H1 (cell line): ENCODE measurements around the gene DOK6. TPM values are rescaled to one million over a fixed set of nuclear protein-coding genes. Genes with fewer than 3 reads are reported as not detected.

Experiments used
- CTCF ChIA-PET: fragments of 300-600 bp; sonication (Branson Sonifier 250); formaldehyde crosslinking; loops from one replicate; lab custom pipeline; 2021; ENCODE audit not compliant: partially characterized antibody; lab: Charles Lee
- POLR2A ChIA-PET: fragments of 300-600 bp; sonication (Branson Sonifier 250); formaldehyde crosslinking; loops from one replicate; lab custom pipeline; 2021; ENCODE audit warnings: inconsistent platforms; ENCODE audit not compliant: partially characterized antibody; lab: Charles Lee
- DNase-seq, 2 experiments: peaks; one replicate each; pipeline versions ENCODE4 v3.0.0 to v3.0.0-alpha.2; 2010 to 2022; ENCODE audit warnings: low spot score in 2 of 2, low read depth in 1 of 2, mixed read lengths in 1 of 2
- FAIRE-seq: peaks from 2 replicates; lab custom pipeline; 2011; peaks lifted over from hg19 to GRCh38; lab: Jason Lieb, UNC
- H2AFZ ChIP-seq: 2 replicates; pipeline ENCODE4 v1.8.1; 2012; ENCODE audit warnings: low read length, inconsistent platforms
- H2AK5ac ChIP-seq: 2 replicates; pipeline ENCODE4 v1.6.1; 2013; ENCODE audit warnings: low read depth, low read length
- H2BK120ac ChIP-seq: replicated peaks from 2 replicates; pipeline ENCODE3; 2013; ENCODE audit warnings: low read depth, low read length, inconsistent platforms
- H2BK12ac ChIP-seq: 2 replicates; pipeline ENCODE4 v1.6.1; 2013; ENCODE audit warnings: low read depth, low read length
- H2BK15ac ChIP-seq: 2 replicates; pipeline ENCODE4 v1.6.1; 2013; ENCODE audit warnings: low read length
- H2BK20ac ChIP-seq: 2 replicates; pipeline ENCODE4 v1.6.1; 2013; ENCODE audit warnings: low read length
- H2BK5ac ChIP-seq: 2 replicates; pipeline ENCODE4 v1.6.1; 2013; ENCODE audit warnings: low read depth, low read length
- H3K14ac ChIP-seq: 2 replicates; pipeline ENCODE4 v1.6.1; 2013; ENCODE audit warnings: inconsistent platforms; ENCODE audit not compliant: insufficient read length
- H3K18ac ChIP-seq: 2 replicates; pipeline ENCODE4 v1.6.1; 2013; ENCODE audit warnings: low read length; ENCODE audit errors: extremely low read depth
- H3K23ac ChIP-seq: 2 replicates; pipeline ENCODE4 v1.6.1; 2013; ENCODE audit warnings: inconsistent platforms; ENCODE audit not compliant: insufficient read length
- H3K23me2 ChIP-seq: 2 replicates; pipeline ENCODE4 v1.6.1; 2013; ENCODE audit warnings: low read depth, low read length
- H3K27ac ChIP-seq: 2 replicates; pipeline ENCODE4 v1.6.1; 2011; ENCODE audit warnings: low read depth, low read length, inconsistent platforms
- H3K27me3 ChIP-seq, 4 experiments: replicated peaks in 1 of 4; 1 replicate in 1 of 4; 2 replicates in 3 of 4; pipeline versions ENCODE4 v1.6.1 to v1.8.1; 2011 to 2013; ENCODE audit warnings: low read length in 3 of 4, mild to moderate bottlenecking in 3 of 4, inconsistent platforms in 2 of 4, mixed read lengths in 2 of 4, moderate library complexity in 1 of 4; ENCODE audit not compliant: control insufficient read depth in 3 of 4, insufficient read depth in 3 of 4; ENCODE audit errors: extremely low read depth in 1 of 4
- H3K36me3 ChIP-seq, 4 experiments: 2 replicates each; pipeline versions ENCODE4 v1.6.1 to v1.8.1; 2011 to 2013; ENCODE audit warnings: mild to moderate bottlenecking in 4 of 4, low read length in 3 of 4, moderate library complexity in 2 of 4, control low read depth in 1 of 4, inconsistent platforms in 1 of 4; ENCODE audit not compliant: insufficient read depth in 4 of 4, control insufficient read depth in 2 of 4
- H3K4ac ChIP-seq: replicated peaks from 2 replicates; pipeline ENCODE3; 2013; ENCODE audit warnings: low read length, low read depth, mixed read lengths, inconsistent platforms; ENCODE audit not compliant: insufficient read length
- H3K4me1 ChIP-seq, 4 experiments: replicated peaks in 1 of 4; 1 replicate in 1 of 4; 2 replicates in 3 of 4; pipeline versions ENCODE4 v1.6.1 to v1.8.1; 2011 to 2013; ENCODE audit warnings: low read length in 3 of 4, inconsistent platforms in 2 of 4, mixed read lengths in 1 of 4; ENCODE audit not compliant: insufficient read depth in 4 of 4, control insufficient read depth in 3 of 4
- H3K4me2 ChIP-seq, 2 experiments: 2 replicates each; pipeline versions ENCODE4 v1.6.1 to v1.8.1; 2011 to 2013; ENCODE audit warnings: low read depth in 2 of 2, low read length in 2 of 2, control low read depth in 1 of 2, inconsistent platforms in 1 of 2, mild to moderate bottlenecking in 1 of 2; ENCODE audit not compliant: insufficient read depth in 1 of 2
- H3K4me3 ChIP-seq, 4 experiments: fragments of 200-600, 300-600 bp in 1 of 4; sonication (generic), shearing (Covaris generic), sonication (Bioruptor Twin) in 1 of 4; 2 replicates each; pipeline versions ENCODE4 v1.5.1 to v1.8.1; 2011 to 2016; ENCODE audit warnings: low read length in 4 of 4, low read depth in 3 of 4, control low read depth in 2 of 4, inconsistent platforms in 2 of 4, mild to moderate bottlenecking in 2 of 4, mixed read lengths in 1 of 4, moderate library complexity in 1 of 4; ENCODE audit not compliant: insufficient read depth in 2 of 4; ENCODE audit errors: extremely low read depth in 1 of 4
- H3K56ac ChIP-seq: replicated peaks from 2 replicates; pipeline ENCODE3; 2013; ENCODE audit warnings: low read depth, mild to moderate bottlenecking, mixed read lengths, low read length, inconsistent platforms; ENCODE audit not compliant: insufficient read length
- H3K79me1 ChIP-seq: 2 replicates; pipeline ENCODE4 v1.6.1; 2013; ENCODE audit warnings: low read depth, low read length, control low read depth
- H3K79me2 ChIP-seq, 2 experiments: 2 replicates each; pipeline versions ENCODE4 v1.6.1 to v1.8.1; 2012 to 2013; ENCODE audit warnings: low read length in 2 of 2, mild to moderate bottlenecking in 2 of 2, inconsistent platforms in 1 of 2; ENCODE audit not compliant: insufficient read depth in 2 of 2, control insufficient read depth in 1 of 2
- H3K9ac ChIP-seq, 4 experiments: replicated peaks in 1 of 4; 1 replicate in 1 of 4; 2 replicates in 3 of 4; pipeline versions ENCODE4 v1.6.1 to v1.8.1; 2011 to 2013; ENCODE audit warnings: low read depth in 3 of 4, low read length in 3 of 4, control low read depth in 2 of 4, mild to moderate bottlenecking in 2 of 4, moderate library complexity in 2 of 4, inconsistent platforms in 1 of 4; ENCODE audit errors: extremely low read depth in 1 of 4
- H3K9me3 ChIP-seq, 2 experiments: 2 replicates each; pipeline versions ENCODE4 v1.6.1 to v1.8.1; 2012 to 2013; ENCODE audit warnings: mild to moderate bottlenecking in 2 of 2, moderate library complexity in 2 of 2, control low read depth in 1 of 2, inconsistent platforms in 1 of 2, low read depth in 1 of 2, low read length in 1 of 2, mixed read lengths in 1 of 2; ENCODE audit not compliant: insufficient read depth in 2 of 2
- H4K20me1 ChIP-seq, 2 experiments: replicated peaks in 1 of 2; 2 replicates each; pipeline versions ENCODE3 to v1.8.1; 2011 to 2013; ENCODE audit warnings: inconsistent platforms in 2 of 2, low read length in 2 of 2, mild to moderate bottlenecking in 1 of 2; ENCODE audit not compliant: insufficient read depth in 2 of 2, control insufficient read depth in 1 of 2
- H4K5ac ChIP-seq: 2 replicates; pipeline ENCODE4 v1.6.1; 2013; ENCODE audit warnings: low read length, low read depth, mixed read lengths, inconsistent platforms; ENCODE audit not compliant: insufficient read length
- H4K8ac ChIP-seq: 2 replicates; pipeline ENCODE4 v1.8.0; 2013; ENCODE audit warnings: mild to moderate bottlenecking, moderate library complexity, low read length, inconsistent platforms; ENCODE audit not compliant: insufficient read depth; ENCODE audit errors: extremely low read depth
- H4K91ac ChIP-seq: replicated peaks from 2 replicates; pipeline ENCODE3; 2013; ENCODE audit warnings: low read length, mixed read lengths, inconsistent platforms; ENCODE audit not compliant: insufficient read length
- EGR1 ChIP-seq: IDR thresholded peaks from 2 replicates; pipeline ENCODE4 v1.6.1; 2011; ENCODE audit warnings: low read depth, low read length, borderline replicate concordance
- RAD21 ChIP-seq, 2 experiments: IDR thresholded peaks in 1 of 2; conservative IDR thresholded peaks in 1 of 2; 2 replicates each; pipeline ENCODE4 v1.6.1; 2011; ENCODE audit warnings: low read depth in 2 of 2, low read length in 2 of 2, improper control_type of control experiment in 1 of 2, inconsistent platforms in 1 of 2, mild to moderate bottlenecking in 1 of 2, moderate library complexity in 1 of 2
- TCF12 ChIP-seq: IDR thresholded peaks from 2 replicates; pipeline ENCODE4 v1.6.1; 2011; ENCODE audit warnings: low read depth, mild to moderate bottlenecking, low read length
- WGBS, 2 experiments: shearing (Covaris generic) in 1 of 2; methylation state at CpG; one replicate each; pipeline versions ENCODE4 v1.1.6 to v1.1.7; 2013 to 2015; ENCODE audit warnings: low lambda C conversion rate in 2 of 2, mixed read lengths in 2 of 2, inconsistent platforms in 1 of 2, low coverage in 1 of 2, missing lambda C conversion rate in 1 of 2; ENCODE audit not compliant: insufficient replicate concordance in 2 of 2, insufficient coverage in 1 of 2, insufficient read length in 1 of 2; ENCODE audit errors: extremely low coverage in 1 of 2, missing lambda C conversion rate in 1 of 2; 5-methylcytosine and 5-hydroxymethylcytosine counted together
- polyA plus RNA-seq, 7 experiments: library from polyadenylated mRNA; depleted of rRNA in 3 of 7; stranded (reverse) in 5 of 7; unstranded in 2 of 7; fragments of >200 nt in 5 of 7; fragments of 200-250 nt in 2 of 7; gene quantifications; 1 replicate in 5 of 7; 2 replicates in 1 of 7; 4 replicates in 1 of 7; pipeline versions ENCODE4 v1.2.1 to v1.2.3, GENCODE V29; 2011 to 2013; ENCODE audit warnings: missing spikeins in 2 of 7, mixed read lengths in 2 of 7
- total RNA-seq: library from RNA; stranded (reverse); fragmentation: NEBNext Ultra II Directional; extraction: Animal tissue kit (Norgen Biotek cat#: 25700); gene quantifications from 2 replicates; pipeline ENCODE4 v1.2.1, GENCODE V29; 2021

DOK6 gene
- total and polyA plus RNA-seq, 2 of the 8 experiments (the other 6 are each of a cell fraction or from before 2014, with no cell fraction given): 0.33 to 0.50 TPM

DNA sequence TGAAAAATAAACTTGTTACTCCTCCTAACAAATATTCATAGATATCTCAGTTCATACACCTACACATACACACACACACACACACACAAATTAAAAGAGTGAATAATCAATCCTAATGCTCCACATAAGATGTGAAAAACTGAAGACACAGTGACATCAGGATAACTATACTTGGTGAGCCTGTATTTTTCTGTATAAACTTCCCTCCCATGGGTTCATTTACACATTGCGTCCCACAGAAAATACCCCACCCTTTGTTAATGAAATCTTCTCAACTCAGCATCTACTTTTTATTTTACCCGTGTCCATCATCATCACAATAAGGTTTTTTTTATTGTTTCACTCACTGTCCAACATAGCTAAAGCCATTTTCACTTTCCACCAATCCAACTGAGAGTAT lies 486.6 kb downstream of the DOK6 start:
- Histone ChIP-seq H2BK5ac (no peak overlapping the region), H3K9me3 (no peaks in the 10 kb centered on the region), H2BK120ac (no peak overlapping the region), H2BK20ac (no peak overlapping the region), H2BK12ac (no peak overlapping the region), H3K56ac (no peak overlapping the region), H4K8ac (no peak overlapping the region), H3K27me3 (no peaks in the 10 kb centered on the region), H3K23ac (no peak overlapping the region), H3K18ac (no peak overlapping the region), H4K20me1 (no peaks in the 10 kb centered on the region), H3K79me1 (no peaks in the 10 kb centered on the region), H3K36me3 (no peaks in the 10 kb centered on the region), H3K79me2 (no peaks in the 10 kb centered on the region), H3K14ac (no peak overlapping the region), H3K4ac (no peak overlapping the region), H4K5ac (no peak overlapping the region), H3K27ac (no peak overlapping the region), H3K23me2 (no peaks in the 10 kb centered on the region), H3K4me2 (no peak overlapping the region), H3K4me1 (no peaks in the 10 kb centered on the region), H3K4me3 (no peak overlapping the region), H4K91ac (no peak overlapping the region), H2AK5ac (no peak overlapping the region), H3K9ac (no peak overlapping the region), H2BK15ac (no peak overlapping the region), H2AFZ (no peak overlapping the region)
- POLR2A ChIA-PET: no interaction called here
- CTCF ChIA-PET: no interaction called here
- WGBS, 2 experiments: 89% methylated on average over 2 of the region's 2 CpGs; no CpG with 5 or more reads in 1 of the 2 experiments
- DNase-seq (no peak), FAIRE-seq (peak; percentile 7)
- no peak for TF ChIP-seq TCF12
- TF ChIP-seq RAD21 (IDR thresholded peaks at IDR 0.05 in 1 of 2, conservative IDR thresholded peaks at IDR 0.05 in 1 of 2; ENCODE audit: low read depth in 2 of 2, low read length in 2 of 2): no peak
- TF ChIP-seq EGR1: no peak
